Aorta (tissue), 5 donors: ENCODE data around the gene HINFP. TPM values are rescaled to one million over a fixed set of nuclear protein-coding genes. Genes with fewer than 3 reads are reported as not detected.

Experiments used
- ATAC-seq: fragments of 200-7000 bp; cut with Tn5 transposase; one replicate; pipeline ENCODE4 v1.9.1; 2022; ENCODE audit warnings: moderate library complexity; ENCODE audit not compliant: low FRiP score
- DNase-seq, 2 donors: peaks; one replicate each; pipeline ENCODE4 v3.0.0-alpha.2; 2020
- H3K27ac ChIP-seq, 2 donors: one replicate each; pipeline ENCODE4 v1.5.1; 2013; ENCODE audit warnings: low read length in 2 of 2, mild to moderate bottlenecking in 2 of 2, moderate library complexity in 2 of 2, control low read depth in 1 of 2, inconsistent platforms in 1 of 2, low read depth in 1 of 2
- H3K27me3 ChIP-seq, 2 donors: one replicate each; pipeline ENCODE4 v1.6.1; 2013; ENCODE audit warnings: control low read depth in 1 of 2, low read length in 1 of 2, mild to moderate bottlenecking in 1 of 2, moderate library complexity in 1 of 2; ENCODE audit not compliant: insufficient read depth in 2 of 2, control insufficient read depth in 1 of 2
- H3K36me3 ChIP-seq, 2 donors: one replicate each; pipeline ENCODE4 v1.6.1; 2013; ENCODE audit warnings: control low read depth in 1 of 2, low read length in 1 of 2, mild to moderate bottlenecking in 1 of 2; ENCODE audit not compliant: insufficient read depth in 2 of 2, control insufficient read depth in 1 of 2
- H3K4me1 ChIP-seq, 2 donors: one replicate each; pipeline ENCODE4 v1.6.1; 2013; ENCODE audit warnings: low read length in 2 of 2, control low read depth in 1 of 2, mild to moderate bottlenecking in 1 of 2, moderate library complexity in 1 of 2; ENCODE audit not compliant: insufficient read depth in 2 of 2, control insufficient read depth in 1 of 2
- H3K4me3 ChIP-seq, 2 donors: one replicate each; pipeline ENCODE4 v1.5.1; 2013; ENCODE audit warnings: low read length in 2 of 2, control low read depth in 1 of 2, mild to moderate bottlenecking in 1 of 2
- H3K9me3 ChIP-seq: one replicate; pipeline ENCODE4 v1.6.1; 2013; ENCODE audit warnings: mild to moderate bottlenecking, low read length; ENCODE audit not compliant: control insufficient read depth
- WGBS, 2 donors: extraction: QIAGEN DNeasy Blood & Tissue Kit; methylation state at CpG; one replicate each; pipeline ENCODE4 v1.1.7; 2013; 5-methylcytosine and 5-hydroxymethylcytosine counted together
- intact Hi-C, 2 donors: fragments of 100-400 bp; cut with DNase I; formaldehyde crosslinking; loops; one replicate each; pipeline versions ENCODE4 v1.14.2 to v1.15.0; 2022
- polyA plus RNA-seq, 2 donors: library from polyadenylated mRNA; stranded (reverse); fragments of 200-250 nt; gene quantifications; one replicate each; pipeline ENCODE4 v1.2.3, GENCODE V29; 2013
- total RNA-seq, 2 donors: library from RNA; stranded (reverse); fragmentation: NEBNext Ultra II Directional; extraction: Animal tissue kit (Norgen Biotek cat#: 25700); gene quantifications; one replicate each; pipeline ENCODE4 v1.2.1, GENCODE V29; 2021
- donor health status: healthy with polysubstance abuse.
- donor health status: Bipolar disorder and iron deficiency.
- donor health status: DM: no; HTN: no; CAD: no.
- donor health status: DM: no; HTN: no; CAD: no.
- donor health status: DM: yes; HTN: yes; CAD: no.

Gene HINFP
- total and polyA plus RNA-seq, 4 donors: 12.1 to 32.4 (median 18.7) TPM

DNA sequence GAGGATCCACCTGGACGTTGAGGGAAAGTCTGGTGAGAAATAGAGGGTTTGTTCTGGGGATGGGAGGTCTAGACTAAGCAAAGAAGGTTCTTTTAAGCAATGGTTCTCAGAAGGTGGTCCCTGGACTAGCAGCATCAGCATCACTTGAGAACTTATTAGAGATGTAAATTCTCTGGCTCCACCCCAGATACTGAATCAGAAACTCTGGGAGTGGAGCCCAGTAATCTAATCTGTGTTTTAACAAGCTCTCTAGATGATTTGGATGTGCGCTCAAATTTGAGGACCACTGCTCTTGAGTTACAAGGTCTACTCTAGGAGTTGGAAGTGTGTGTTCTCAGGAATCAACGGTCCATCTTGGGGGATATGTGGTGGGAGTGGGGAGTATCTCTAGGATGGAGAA is 24.2 kb downstream of the HINFP start:
- H3K9me3 ChIP-seq: no peaks in the 10 kb centered on the region
- no peak for DNase-seq
- no peaks in the 10 kb centered on the region for H3K27me3 ChIP-seq
- H3K4me3 ChIP-seq: no peak overlapping the region
- no peaks in the 10 kb centered on the region for H3K4me1 ChIP-seq
- no peak for ATAC-seq
- intact Hi-C loops: loop anchor here (5.0 to 10.0 kb wide), 3 partner anchors 49 to 189 kb away; partner anchors contain the start of gene RNF26 (in 1 of the 2)
- H3K36me3 ChIP-seq: no peaks in the 10 kb centered on the region
- 22 to 24% methylated on average over 3 of the region's 3 CpGs for WGBS, 2 donors
- no peak overlapping the region for H3K27ac ChIP-seq

GRCh38 chr11:119147604-119148333 is 26.4 kb downstream of the HINFP start:
- H3K27ac ChIP-seq: no peak overlapping the region
- ATAC-seq: no peak
- no peaks in the 10 kb centered on the region for H3K4me1 ChIP-seq
- no peak for DNase-seq
- H3K36me3 ChIP-seq: no peaks in the 10 kb centered on the region
- H3K27me3 ChIP-seq: no peaks in the 10 kb centered on the region
- H3K4me3 ChIP-seq: no peak overlapping the region
- WGBS, 2 donors: 74 to 77% methylated on average over 6 of the region's 6 CpGs
- no peaks in the 10 kb centered on the region for H3K9me3 ChIP-seq
- intact Hi-C loops: loop anchor here (5.0 to 10.0 kb wide), 3 partner anchors 47 to 187 kb away; partner anchors contain the start of gene RNF26 (in 1 of the 2)

DNA sequence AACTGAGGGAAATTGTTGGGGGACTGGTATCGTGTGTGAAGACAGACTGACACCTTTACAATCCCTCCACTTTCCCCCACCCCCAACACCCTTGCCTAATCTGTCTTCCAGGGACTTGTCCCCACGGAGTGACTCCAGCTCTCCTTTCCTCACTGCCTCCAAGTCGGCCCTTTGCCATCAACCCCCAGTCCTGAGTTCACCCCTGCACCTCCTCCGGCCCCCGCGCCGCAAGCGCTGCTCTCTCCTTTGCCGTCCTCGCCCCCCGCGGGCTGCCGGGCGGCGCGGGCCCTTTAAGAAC is 27.3 kb downstream of the HINFP start:
- H3K36me3 ChIP-seq: no peaks in the 10 kb centered on the region
- ATAC-seq: no peak
- 2% methylated on average over 16 of the region's 16 CpGs for WGBS, 2 donors
- peak overlapping the region; percentile 44 to 57 for H3K4me3 ChIP-seq
- no peaks in the 10 kb centered on the region for H3K9me3 ChIP-seq
- no peaks in the 10 kb centered on the region for H3K4me1 ChIP-seq
- H3K27me3 ChIP-seq: no peaks in the 10 kb centered on the region
- no peak overlapping the region for H3K27ac ChIP-seq
- no peak for DNase-seq
- intact Hi-C loops: loop anchor here (5.0 to 10.0 kb wide), 3 partner anchors 46 to 186 kb away; partner anchors contain the start of gene RNF26 (in 1 of the 2)

GRCh38 chr11:119149018-119149785 is 27.8 kb downstream of the HINFP start, which contains the start of gene ABCG4:
Gene ABCG4, plus strand, starts transcription at chr11:119149052. Its CDS starts 914 bp downstream, at chr11:119149966.
- no peaks in the 10 kb centered on the region for H3K27me3 ChIP-seq
- H3K9me3 ChIP-seq: no peaks in the 10 kb centered on the region
- WGBS, 2 donors: 1% methylated on average over 39 to 73 of the region's 73 CpGs
- no peaks in the 10 kb centered on the region for H3K4me1 ChIP-seq
- intact Hi-C loops: loop anchor here (5.0 to 10.0 kb wide), 3 partner anchors 46 to 186 kb away; partner anchors contain the start of gene RNF26 (in 1 of the 2)
- DNase-seq (peak in 1 of 2 donors; percentile 82), ATAC-seq (peak; percentile 31)
- no peak within 1 kb of the TSS for H3K27ac ChIP-seq
- peak within 1 kb of the TSS; percentile 44 to 57 for H3K4me3 ChIP-seq
- no peaks in the 10 kb centered on the region for H3K36me3 ChIP-seq

DNA sequence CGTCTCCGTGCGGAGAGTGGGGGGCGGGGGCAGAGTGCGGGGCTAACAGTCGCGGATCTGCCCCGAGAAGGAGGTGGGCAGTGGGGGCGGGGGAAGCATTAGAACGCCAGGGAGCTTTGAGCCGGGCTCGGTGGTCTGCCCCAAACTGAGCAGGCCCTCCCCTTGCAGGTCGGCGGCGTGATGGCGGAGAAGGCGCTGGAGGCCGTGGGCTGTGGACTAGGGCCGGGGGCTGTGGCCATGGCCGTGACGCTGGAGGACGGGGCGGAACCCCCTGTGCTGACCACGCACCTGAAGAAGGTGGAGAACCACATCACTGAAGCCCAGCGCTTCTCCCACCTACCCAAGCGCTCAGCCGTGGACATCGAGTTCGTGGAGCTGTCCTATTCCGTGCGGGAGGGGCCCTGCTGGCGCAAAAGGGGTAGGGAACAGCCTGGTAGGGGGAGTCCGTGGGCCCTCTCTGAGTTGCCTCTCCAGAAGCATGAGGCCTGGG is 28.5 kb downstream of the HINFP start:
- WGBS, 2 donors: 41 to 43% methylated on average over 32 to 33 of the region's 33 CpGs
- peak; percentile 22 for ATAC-seq
- intact Hi-C loops: loop anchor here (5.0 to 10.0 kb wide), 3 partner anchors 45 to 185 kb away; partner anchors contain the start of gene RNF26 (in 1 of the 2)

DNA sequence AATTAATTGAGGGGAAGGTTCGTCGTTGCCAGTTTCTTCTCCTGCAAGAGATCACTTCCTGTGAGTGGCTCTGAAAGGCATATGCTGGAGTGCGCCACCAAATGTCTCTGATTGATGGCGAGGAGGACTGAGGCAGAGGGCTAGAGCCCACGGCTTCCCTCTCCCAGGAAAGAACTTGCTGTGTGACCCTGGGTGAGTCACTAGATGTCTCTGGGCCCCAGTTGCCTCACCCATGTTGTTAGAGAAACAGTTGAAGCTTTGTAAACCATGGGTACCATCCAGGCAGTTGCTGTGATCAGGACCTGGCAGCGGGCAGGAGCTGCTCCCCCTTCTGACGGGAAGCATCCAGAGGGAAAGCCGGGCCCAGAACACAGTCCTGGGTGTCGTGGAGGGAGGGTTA is 30.7 kb downstream of the HINFP start:
- H3K9me3 ChIP-seq: no peaks in the 10 kb centered on the region
- no peaks in the 10 kb centered on the region for H3K36me3 ChIP-seq
- ATAC-seq (no peak), DNase-seq (no peak)
- no peaks in the 10 kb centered on the region for H3K4me1 ChIP-seq
- no peak overlapping the region for H3K27ac ChIP-seq
- no peak overlapping the region for H3K4me3 ChIP-seq
- WGBS, 2 donors: 89 to 91% methylated on average over 9 of the region's 9 CpGs
- intact Hi-C loops: no loop called here
- H3K27me3 ChIP-seq: no peaks in the 10 kb centered on the region

More for the DNA sequence above, 28.5 kb downstream of the HINFP start:
- Histone ChIP-seq H3K27me3 (no peaks in the 10 kb centered on the region), H3K27ac (no peak overlapping the region), H3K9me3 (no peaks in the 10 kb centered on the region), H3K4me1 (no peaks in the 10 kb centered on the region), H3K4me3 (no peak overlapping the region), H3K36me3 (no peaks in the 10 kb centered on the region)
- no peak for DNase-seq

DNA sequence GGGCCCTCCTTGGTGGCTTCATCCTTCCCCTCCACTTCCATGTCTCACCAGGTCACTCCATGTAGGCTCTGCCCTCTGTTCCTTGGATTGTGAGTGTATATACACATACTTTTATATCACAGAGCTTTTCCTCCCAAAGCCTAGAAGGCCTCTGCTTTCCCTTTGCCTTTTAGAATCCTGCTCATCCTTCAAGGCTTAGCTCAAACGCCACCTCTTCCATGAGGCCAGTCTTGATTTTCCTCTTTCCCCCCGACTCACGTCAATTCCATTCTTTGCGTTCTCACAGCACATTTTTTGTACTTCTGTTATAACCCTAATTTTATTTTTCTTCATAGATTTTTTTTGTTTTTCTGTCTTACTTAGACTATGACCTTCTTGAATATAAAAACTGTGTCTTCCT is 31.2 kb downstream of the HINFP start:
- Histone ChIP-seq H3K27me3 (no peaks in the 10 kb centered on the region), H3K4me1 (no peaks in the 10 kb centered on the region), H3K36me3 (no peaks in the 10 kb centered on the region), H3K4me3 (no peak overlapping the region), H3K27ac (no peak overlapping the region), H3K9me3 (no peaks in the 10 kb centered on the region)
- DNase-seq (no peak), ATAC-seq (no peak)
- 88 to 90% methylated on average over 4 of the region's 4 CpGs for WGBS, 2 donors
- intact Hi-C loops: no loop called here

GRCh38 chr11:119153049-119153818 is 31.9 kb downstream of the HINFP start:
- Histone ChIP-seq H3K36me3 (no peaks in the 10 kb centered on the region), H3K4me1 (no peaks in the 10 kb centered on the region), H3K27me3 (no peaks in the 10 kb centered on the region), H3K4me3 (no peak overlapping the region), H3K9me3 (no peaks in the 10 kb centered on the region), H3K27ac (no peak overlapping the region)
- no peak for ATAC-seq
- intact Hi-C loops: no loop called here
- 87 to 93% methylated on average over 9 of the region's 9 CpGs for WGBS, 2 donors
- DNase-seq: no peak
